ENCODE measurements around the gene CDC25A. TPM values are rescaled to one million over a fixed set of nuclear protein-coding genes. Genes with fewer than 3 reads are reported as not detected.

CDC25A gene
- total RNA-seq, 2 donors from 2014 or later = 0.24 to 0.74 TPM

DNA sequence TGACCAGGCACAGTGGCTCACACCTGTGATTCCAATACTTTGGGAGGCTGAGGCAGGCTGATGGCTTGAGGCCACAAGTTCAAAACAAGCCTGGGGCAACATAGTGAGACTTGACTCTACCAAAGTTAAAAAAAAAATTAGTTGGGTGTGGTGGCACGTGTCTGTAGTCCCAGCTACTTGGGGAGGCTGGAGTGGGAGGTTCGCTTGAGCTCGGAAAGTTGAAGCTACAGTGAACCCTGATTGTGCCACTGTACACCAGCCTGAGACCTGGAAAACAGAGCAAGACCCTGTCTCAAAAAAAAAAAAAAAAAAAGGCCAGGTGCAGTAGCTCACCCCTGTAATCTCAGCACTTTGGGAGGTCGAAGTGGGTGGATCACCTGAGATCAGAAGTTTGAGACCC is 3.1 kb downstream of the CDC25A start:
- no peak for TF ChIP-seq CTCF (IDR thresholded peaks at IDR 0.05)
- Histone ChIP-seq H3K4me3 (no peak overlapping the region), H3K27me3 (no peaks in the 10 kb centered on the region), H3K36me3 (no peaks in the 10 kb centered on the region), H3K9me3 (no peaks in the 10 kb centered on the region), H3K4me1 (peaks cover 0 to 12% of the 10 kb centered on the region in 2 donors), H3K27ac (no peak overlapping the region)
- no peak for DNase-seq (ENCODE audit: low spot score)

GRCh38 chr3:48184299-48184698 is 3.9 kb downstream of the CDC25A start:
- H3K4me3 ChIP-seq = no peak overlapping the region
- no peaks in the 10 kb centered on the region for H3K9me3 ChIP-seq
- no peaks in the 10 kb centered on the region for H3K36me3 ChIP-seq
- no peak for TF ChIP-seq CTCF (IDR thresholded peaks at IDR 0.05)
- no peak overlapping the region for H3K27ac ChIP-seq
- H3K4me1 ChIP-seq = peaks cover 0 to 12% of the 10 kb centered on the region in 2 donors
- no peak for DNase-seq (ENCODE audit: low spot score)
- no peaks in the 10 kb centered on the region for H3K27me3 ChIP-seq

DNA sequence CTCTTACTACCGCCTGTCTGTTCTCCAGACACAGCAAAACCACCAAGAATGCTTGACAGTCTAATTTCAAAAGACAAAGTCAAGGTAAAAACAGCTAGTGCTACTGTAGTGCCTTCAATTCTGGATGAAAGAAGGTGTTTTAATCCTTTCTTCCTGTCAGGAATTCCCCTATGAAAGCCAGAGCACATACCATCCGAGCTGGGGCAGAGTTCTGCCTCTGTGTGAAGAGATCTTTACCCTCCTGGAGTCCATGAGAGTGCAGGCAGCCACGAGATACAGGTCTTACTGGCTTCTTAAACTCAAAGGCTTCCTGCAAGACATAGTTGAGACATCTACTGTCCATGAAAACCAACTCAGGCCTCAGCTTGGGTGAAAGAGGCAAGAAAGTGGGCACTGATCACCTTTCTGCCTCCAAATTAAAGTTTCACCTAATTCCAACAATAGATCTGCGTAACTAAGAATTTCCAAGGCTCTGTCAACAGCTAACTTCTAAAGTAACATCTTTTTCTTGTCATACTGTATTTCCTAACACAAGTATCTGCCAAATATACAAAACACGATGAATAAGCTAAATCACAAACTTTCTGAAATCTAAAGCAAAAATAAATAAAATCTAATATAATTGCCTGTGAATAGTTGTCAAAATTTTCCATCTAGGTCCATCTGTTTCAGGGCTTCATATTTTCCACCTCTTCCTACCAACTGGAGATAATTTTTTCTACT is 7.5 kb downstream of the CDC25A start:
- no peak for TF ChIP-seq CTCF (IDR thresholded peaks at IDR 0.05)
- Histone ChIP-seq H3K27me3 (no peaks in the 10 kb centered on the region), H3K9me3 (no peaks in the 10 kb centered on the region), H3K36me3 (no peaks in the 10 kb centered on the region), H3K4me3 (no peak overlapping the region), H3K27ac (no peak overlapping the region), H3K4me1 (no peaks in the 10 kb centered on the region)
- DNase-seq (ENCODE audit: low spot score) = no peak

DNA sequence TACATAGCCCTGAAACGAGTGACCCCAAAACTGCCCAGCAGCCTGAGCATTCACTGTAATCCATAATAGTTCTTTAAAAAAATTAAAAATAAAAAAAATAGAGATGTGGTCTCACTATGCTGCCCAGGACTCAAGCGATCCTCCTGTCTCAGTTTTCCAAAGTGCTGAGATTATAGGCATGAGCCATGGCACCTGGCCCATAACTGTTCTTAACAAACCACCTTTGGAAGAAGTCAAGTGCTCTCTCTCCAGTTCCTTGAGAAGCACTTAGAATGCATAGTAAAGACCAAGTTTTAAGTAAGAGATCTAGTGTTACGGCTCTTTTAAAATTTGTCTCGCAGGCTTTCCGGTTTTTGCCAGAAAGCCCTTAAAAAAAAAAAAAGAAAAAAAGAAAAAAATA is 8.2 kb downstream of the CDC25A start:
- no peaks in the 10 kb centered on the region for H3K36me3 ChIP-seq
- no peaks in the 10 kb centered on the region for H3K4me1 ChIP-seq
- no peaks in the 10 kb centered on the region for H3K27me3 ChIP-seq
- no peak overlapping the region for H3K4me3 ChIP-seq
- DNase-seq (ENCODE audit: low spot score) = no peak
- H3K9me3 ChIP-seq = no peaks in the 10 kb centered on the region
- TF ChIP-seq CTCF (IDR thresholded peaks at IDR 0.05) = no peak
- H3K27ac ChIP-seq = no peak overlapping the region

DNA sequence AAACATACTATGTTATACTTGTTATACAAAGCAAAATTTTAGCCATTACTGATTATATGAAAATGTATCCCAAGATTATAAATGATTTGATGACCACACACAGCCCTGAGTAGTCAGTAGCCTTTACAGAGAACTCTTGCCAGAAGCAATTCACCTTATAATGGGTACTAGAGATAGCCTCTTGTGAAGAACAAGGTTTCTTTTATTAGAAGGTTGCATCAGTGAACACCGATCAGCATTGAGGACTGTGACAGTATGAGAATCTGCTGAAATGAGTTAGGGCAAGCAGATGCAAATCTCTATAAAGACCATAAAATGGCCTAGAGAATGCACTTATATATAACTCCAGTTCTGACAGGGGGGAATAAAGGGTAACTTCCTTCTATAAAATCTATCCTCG is 10.1 kb downstream of the CDC25A start:
- no peak overlapping the region for H3K4me3 ChIP-seq
- DNase-seq (ENCODE audit: low spot score) = no peak
- no peaks in the 10 kb centered on the region for H3K4me1 ChIP-seq
- H3K27ac ChIP-seq = no peak overlapping the region
- no peaks in the 10 kb centered on the region for H3K9me3 ChIP-seq
- no peaks in the 10 kb centered on the region for H3K27me3 ChIP-seq
- no peak for TF ChIP-seq CTCF (IDR thresholded peaks at IDR 0.05)
- H3K36me3 ChIP-seq = no peaks in the 10 kb centered on the region

DNA sequence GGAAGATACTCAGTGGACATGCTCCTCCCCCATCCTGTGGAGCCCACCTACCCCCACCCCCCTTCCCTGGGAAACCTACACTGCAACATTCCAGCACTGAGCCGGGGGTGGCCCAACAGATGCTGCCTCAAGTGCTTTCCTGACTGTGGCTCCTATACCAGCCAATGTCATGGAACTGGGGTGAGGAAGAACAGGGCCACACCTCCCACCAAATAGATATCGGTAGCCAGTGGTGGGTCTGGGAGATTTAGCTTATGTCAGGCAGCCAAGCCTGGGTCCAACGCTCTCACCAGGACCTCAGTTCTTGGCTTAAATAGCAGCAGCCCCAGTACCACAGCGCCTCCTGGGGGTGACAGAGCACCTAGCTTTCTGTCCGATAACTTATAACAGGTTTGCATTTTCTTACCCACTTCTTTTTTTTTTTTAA is 30.3 kb downstream of the CDC25A start:
- Histone ChIP-seq H3K4me3 (no peak overlapping the region), H3K9me3 (no peaks in the 10 kb centered on the region), H3K36me3 (no peaks in the 10 kb centered on the region), H3K27ac (no peak overlapping the region), H3K27me3 (no peaks in the 10 kb centered on the region), H3K4me1 (no peaks in the 10 kb centered on the region)
- DNase-seq (ENCODE audit: low spot score) = peak; percentile 72
- TF ChIP-seq CTCF (IDR thresholded peaks at IDR 0.05) = peak; percentile 73 to 85
